Heart left ventricle (tissue), 16 donors: ENCODE data around the gene NRDC. TPM values are rescaled to one million over a fixed set of nuclear protein-coding genes. Genes with fewer than 3 reads are reported as not detected.
"Not testable (repeated sequence)": the region's sequence is repeated elsewhere in the genome, so short reads cannot be mapped to it uniquely, and the experiment has no call there.

ENCODE experiments used
- ATAC-seq, 4 donors: fragments of 200-7000 bp; cut with Tn5 transposase; one replicate each; pipeline ENCODE4 v1.9.1; 2020 to 2022; ENCODE audit warnings: moderate library complexity in 4 of 4, mild to moderate bottlenecking in 3 of 4, moderate number of reproducible peaks in 1 of 4
- DNase-seq, 5 donors: peaks; one replicate each; pipeline ENCODE4 v3.0.0-alpha.2; 2020
- H3K27ac ChIP-seq, 12 donors: fragments of 200-600 bp; sonication (generic) in 4 of 12; one replicate each; pipeline versions ENCODE4 v1.5.0 to v1.8.0; 2016 to 2022; ENCODE audit warnings: mild to moderate bottlenecking in 2 of 12
- H3K27me3 ChIP-seq, 9 donors: fragments of 200-600 bp; sonication (generic) in 2 of 9; one replicate each; pipeline versions ENCODE4 v1.5.1 to v1.8.0; 2016 to 2022; ENCODE audit warnings: mild to moderate bottlenecking in 3 of 9
- H3K36me3 ChIP-seq, 9 donors: fragments of 200-600 bp; sonication (generic) in 2 of 9; one replicate each; pipeline versions ENCODE4 v1.5.0 to v1.8.0; 2018 to 2022; ENCODE audit warnings: mild to moderate bottlenecking in 2 of 9
- H3K4me1 ChIP-seq, 12 donors: fragments of 200-600 bp; sonication (generic) in 4 of 12; one replicate each; pipeline versions ENCODE4 v1.5.0 to v1.8.0; 2016 to 2022; ENCODE audit warnings: mild to moderate bottlenecking in 3 of 12
- H3K4me3 ChIP-seq, 12 donors: fragments of 200-600 bp; sonication (generic) in 4 of 12; one replicate each; pipeline versions ENCODE4 v1.5.0 to v1.8.0; 2017 to 2022; ENCODE audit warnings: mild to moderate bottlenecking in 9 of 12, moderate library complexity in 4 of 12
- H3K9me3 ChIP-seq, 12 donors: fragments of 200-600 bp; sonication (generic) in 4 of 12; one replicate each; pipeline versions ENCODE4 v1.5.0 to v1.8.0; 2016 to 2022; ENCODE audit warnings: mild to moderate bottlenecking in 1 of 12
- CTCF ChIP-seq, 12 donors: fragments of 200-600 bp; sonication (generic) in 4 of 12; IDR thresholded peaks; one replicate each; pipeline versions ENCODE4 v1.5.0 to v1.8.0; 2018 to 2022; ENCODE audit warnings: antibody characterized with exemption in 12 of 12, mild to moderate bottlenecking in 5 of 12
- POLR2A ChIP-seq, 2 donors: fragments of 450-650 bp; IDR thresholded peaks; one replicate each; pipeline ENCODE4 v1.6.1; 2017; ENCODE audit warnings: antibody characterized with exemption in 2 of 2, mild to moderate bottlenecking in 2 of 2, moderate library complexity in 2 of 2
- WGBS, 4 donors: extraction: QIAGEN DNeasy Blood & Tissue Kit in 2 of 4; methylation state at CpG; one replicate each; pipeline versions ENCODE4 v1.1.5 to v1.1.7; 2013 to 2018; 5-methylcytosine and 5-hydroxymethylcytosine counted together
- intact Hi-C, 10 donors: fragments of 100-400 bp; cut with DNase I; formaldehyde crosslinking; loops; one replicate each; pipeline versions ENCODE4 v1.11.1 to v1.14.2; 2022
- polyA plus RNA-seq, 2 donors: library from polyadenylated mRNA; stranded (reverse); fragments of 200-250 nt; gene quantifications; one replicate each; pipeline ENCODE4 v1.2.3, GENCODE V29; 2013
- total RNA-seq, 9 donors: library from RNA; depleted of rRNA in 2 of 9; stranded (reverse); fragments of >200 nt in 2 of 9; fragmentation: NEBNext Ultra II Directional in 3 of 9; extraction: Animal tissue kit (Norgen Biotek cat#: 25700) in 3 of 9; gene quantifications; one replicate each; pipeline versions ENCODE4 v1.1.0 to v1.2.4, GENCODE V29; 2016 to 2023
- donor health status: ischemic (EF 13 %, LVEDD 7.1; RV severe dilation, severe dysfunction).
- donor health status: healthy with polysubstance abuse.
- donor health status: DM: no; HTN: yes; CAD: no.
- donor health status: DM: no; HTN: no; CAD: no.
- donor health status: ischemic (EF 25% LVEDD 6.9; RV normal size, moderate dysfunction).
- donor health status: ischemic (EF 25% LVEDD 5.7; RV mildly dilated, moderate dysfunction).
- donor health status: healthy.
- donor health status: DM: yes; HTN: yes; CAD: no.
- donor health status: ischemic (EF 35%, LVEDD 5.7; RV mildly dilated, moderate dysfunction).
- donor health status: nonischemic (EF 11% LVEDD 7.7; RV severe dilation, severe dysfunction).
- donor health status: DM: yes; HTN: yes; CAD: no.
- donor health status: PGD.
- donor health status: ischemic (EF 29% LVEDD 5.4; RV normal size, mild dysfunction).
- donor health status: nonischemic (EF 23%, LVEDD 6.1; RV moderate dilation, normal function).

Gene NRDC
- total and polyA plus RNA-seq, 11 donors, result 89.4 to 152 (median 124) TPM

DNA sequence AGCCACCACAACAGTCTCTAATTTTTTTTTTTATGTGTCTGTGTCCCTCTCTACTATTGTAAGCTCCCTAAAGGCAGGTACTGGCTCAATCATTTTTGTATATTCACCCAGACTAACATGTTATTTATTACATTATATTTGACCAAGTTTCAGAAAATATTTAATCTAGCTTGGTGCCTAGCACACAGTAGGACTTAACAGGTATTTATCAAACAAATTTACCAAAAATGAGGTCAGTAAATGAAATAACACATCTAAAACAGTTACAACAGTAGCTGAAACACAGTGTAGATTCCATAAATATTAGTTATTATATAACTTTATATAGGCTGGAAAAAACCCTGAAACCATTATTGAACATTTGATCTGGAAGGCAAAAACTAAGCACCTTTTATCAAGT lies 2.7 kb downstream of the NRDC start:
- ATAC-seq (no peak), DNase-seq (no peak)
- Histone ChIP-seq H3K36me3 (peaks cover 0 to 8% (median 0%) of the 10 kb centered on the region in 9 donors), H3K4me1 (peaks cover 8 to 66% (median 41%) of the 10 kb centered on the region in 12 donors), H3K27me3 (peaks cover 0 to under 1% (median 0%) of the 10 kb centered on the region in 9 donors), H3K4me3 (peak overlapping the region in 1 of 12 donors; percentile 96), H3K27ac (no peak overlapping the region), H3K9me3 (no peaks in the 10 kb centered on the region)
- TF ChIP-seq CTCF (IDR thresholded peaks at IDR 0.05) (no peak), POLR2A (IDR thresholded peaks at IDR 0.05) (no peak)
- intact Hi-C loops, result loop anchor here in 1 of 10 donors (5.0 to 10.0 kb wide), 2 partner anchors 181 to 911 kb away; partner anchors contain the start of genes BTF3L4, FAF1 and TXNDC12

GRCh38 chr1:51875291-51875772 lies 3.2 kb downstream of the NRDC start:
- TF ChIP-seq POLR2A (IDR thresholded peaks at IDR 0.05) (no peak), CTCF (IDR thresholded peaks at IDR 0.05) (no peak)
- Histone ChIP-seq H3K4me1 (peaks cover 8 to 68% (median 41%) of the 10 kb centered on the region in 12 donors), H3K27me3 (no peaks in the 10 kb centered on the region), H3K36me3 (peaks cover 0 to 8% (median 0%) of the 10 kb centered on the region in 9 donors), H3K4me3 (no peak overlapping the region), H3K27ac (no peak overlapping the region), H3K9me3 (no peaks in the 10 kb centered on the region)
- DNase-seq, result no peak
- intact Hi-C loops, result loop anchor here in 1 of 10 donors (5.0 to 10.0 kb wide), 2 partner anchors 182 to 911 kb away; partner anchors contain the start of genes BTF3L4, FAF1 and TXNDC12
- 75 to 82% (median 80%) methylated on average over 6 of the region's 6 CpGs for WGBS, 4 donors
- ATAC-seq, result no peak

- not testable (repeated sequence) for ATAC-seq, H3K27me3 ChIP-seq, DNase-seq, H3K36me3 ChIP-seq, H3K27ac ChIP-seq, H3K4me3 ChIP-seq, H3K9me3 ChIP-seq
- intact Hi-C loops, result loop anchor here in 1 of 10 donors (10.0 kb wide), 1 partner anchor 908 kb away; the partner anchor contains the start of gene FAF1
- peaks cover 8 to 65% (median 39%) of the 10 kb centered on the region in 12 donors for H3K4me1 ChIP-seq
- 96 to 98% (median 97%) methylated on average over 1 of the region's 1 CpG for WGBS, 4 donors
Observed at GRCh38 chr1:51873270-51873669, 5.3 kb downstream of the NRDC start.

DNA sequence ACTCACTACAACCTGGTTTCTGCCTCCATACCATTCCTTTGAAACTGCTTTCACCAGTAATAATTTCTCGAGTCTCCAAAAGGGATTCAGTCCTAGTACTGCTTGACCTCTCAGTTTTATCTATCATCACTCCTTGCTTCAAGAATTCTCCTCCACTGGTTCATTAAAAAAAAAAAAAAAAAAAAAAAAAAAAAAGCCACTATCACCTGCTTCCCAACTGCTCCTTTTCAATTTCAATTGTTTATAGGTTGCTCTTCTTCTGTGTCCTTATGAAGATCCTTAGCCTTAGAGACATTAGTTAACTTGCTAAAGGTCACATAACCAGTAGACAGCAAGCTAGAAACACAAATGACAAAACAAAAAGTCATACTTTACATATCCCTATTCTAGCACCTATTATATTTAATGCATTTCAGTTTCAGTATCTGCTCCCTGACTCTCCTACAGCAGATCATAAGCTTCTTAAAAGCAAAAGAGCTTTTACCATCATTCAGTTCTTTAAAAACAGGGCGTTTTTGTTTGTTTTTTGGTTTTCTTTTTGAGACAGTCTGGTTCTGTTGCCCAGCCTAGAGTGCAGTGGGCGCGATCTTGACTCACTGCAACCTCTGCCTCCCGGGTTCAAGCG lies 7.1 kb downstream of the NRDC start:
- intact Hi-C loops, result loop anchor here in 1 of 10 donors (10.0 kb wide), 1 partner anchor 907 kb away; the partner anchor contains the start of gene FAF1
- no peaks in the 10 kb centered on the region for H3K9me3 ChIP-seq
- H3K4me1 ChIP-seq, result peaks cover 0 to 66% (median 35%) of the 10 kb centered on the region in 12 donors
- 89 to 97% (median 94%) methylated on average over 6 of the region's 6 CpGs for WGBS, 4 donors
- H3K36me3 ChIP-seq, result peaks cover 0 to 8% (median 0%) of the 10 kb centered on the region in 9 donors
- no peaks in the 10 kb centered on the region for H3K27me3 ChIP-seq
- ATAC-seq, result no peak
- no peak for DNase-seq
- TF ChIP-seq POLR2A (IDR thresholded peaks at IDR 0.05) (no peak), CTCF (IDR thresholded peaks at IDR 0.05) (no peak)
- H3K4me3 ChIP-seq, result no peak overlapping the region
- no peak overlapping the region for H3K27ac ChIP-seq
